ENCODE data around the gene DNAJC5. TPM values are rescaled to one million over a fixed set of nuclear protein-coding genes. Genes with fewer than 3 reads are reported as not detected.
A peak's percentile ranks its signal among the peaks of the same experiment; 100 is the strongest.

DNAJC5 gene
- total RNA-seq = 46.1 and 46.4 TPM in 2 replicates

GRCh38 chr20:63894358-63895201, at the start of gene DNAJC5:
Gene DNAJC5 (plus strand): TSS chr20:63895126. CDS start chr20:63928346, 33,220 bp downstream.
- peak within 1 kb of the TSS; percentile 53 for H3K4me3 ChIP-seq (ENCODE audit: low read depth, low read length)
- DNase-seq (ENCODE audit: low read depth) = no peak

GRCh38 chr20:63846128-63846771, 48.7 kb upstream of the DNAJC5 start:
- H3K4me3 ChIP-seq (ENCODE audit: low read depth, low read length) = no peak overlapping the region
- TF ChIP-seq CTCF (conservative IDR thresholded peaks at IDR 0.05; ENCODE audit: low read depth, low read length) = no peak
- no peak for DNase-seq (ENCODE audit: low read depth)

More at GRCh38 chr20:63894358-63895201, at the start of gene DNAJC5:
- no peak for TF ChIP-seq CTCF (conservative IDR thresholded peaks at IDR 0.05; ENCODE audit: low read depth, low read length)

- H3K4me3 ChIP-seq (ENCODE audit: low read depth, low read length) = no peak overlapping the region
- TF ChIP-seq CTCF (conservative IDR thresholded peaks at IDR 0.05; ENCODE audit: low read depth, low read length) = no peak
- no peak for DNase-seq (ENCODE audit: low read depth)
These were observed 48.1 kb upstream of the DNAJC5 start for GRCh38 chr20:63846888-63847236.

GRCh38 chr20:63847237-63848002, 47.5 kb upstream of the DNAJC5 start:
- H3K4me3 ChIP-seq (ENCODE audit: low read depth, low read length) = no peak overlapping the region
- no peak for DNase-seq (ENCODE audit: low read depth)
- TF ChIP-seq CTCF (conservative IDR thresholded peaks at IDR 0.05; ENCODE audit: low read depth, low read length) = no peak

- DNase-seq (ENCODE audit: low read depth) = no peak
- no peak for TF ChIP-seq CTCF (conservative IDR thresholded peaks at IDR 0.05; ENCODE audit: low read depth, low read length)
- H3K4me3 ChIP-seq (ENCODE audit: low read depth, low read length) = no peak overlapping the region
These were observed 46.7 kb upstream of the DNAJC5 start for GRCh38 chr20:63848003-63848911.
